ACHN (cell line): Measurements from ENCODE around the gene ALDH1A1.

Experiments
- DNase-seq: peaks from one replicate; pipeline ENCODE4 v3.0.0-alpha.2; 2015
- in situ Hi-C: cut with HindIII; loops from 2 replicates; pipeline ENCODE4 v1.10.0; 2017; ENCODE audit warnings: low sequenced_read_pairs, low pct_ligation_motif_present, low pct_unique_long_range_greater_than_20kb

The ALDH1A1 gene

DNA sequence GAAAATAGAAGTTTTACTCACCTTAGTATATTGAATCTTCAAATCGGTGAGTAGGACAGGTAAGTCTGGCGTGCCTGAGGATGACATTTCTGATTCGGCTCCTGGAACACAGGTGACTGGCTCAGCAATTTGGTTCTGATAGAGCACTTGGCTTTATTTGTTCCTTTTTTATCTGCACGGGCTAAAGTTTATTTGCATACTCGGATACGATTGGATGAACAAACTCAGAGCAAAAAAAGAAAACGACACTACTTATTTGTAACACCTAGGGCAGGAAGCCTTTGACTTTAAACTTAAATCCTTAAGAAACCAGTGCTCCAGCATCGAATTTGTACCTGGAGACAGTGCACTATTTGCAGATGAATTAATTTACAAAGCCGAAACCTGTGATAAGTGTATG, at the start of gene ALDH1A1:
TSS of gene ALDH1A1 (minus strand) at position 140 of the 400 bp plus-strand sequence. CDS start at position 87, 53 bp downstream.
- peak; percentile 74 for DNase-seq
- in situ Hi-C loops: no loop called here

- no peak for DNase-seq
- in situ Hi-C loops: no loop called here
These were observed 49.0 kb upstream of the ALDH1A1 start for GRCh38 chr9:73001860-73002259.

GRCh38 chr9:72998363-72998762, 45.5 kb upstream of the ALDH1A1 start:
- in situ Hi-C loops: no loop called here
- DNase-seq: no peak

- no peak for DNase-seq
- in situ Hi-C loops: no loop called here
These were observed 44.6 kb upstream of the ALDH1A1 start for GRCh38 chr9:72997387-72997995.

- in situ Hi-C loops: no loop called here
- DNase-seq: no peak
These were observed 43.9 kb upstream of the ALDH1A1 start for GRCh38 chr9:72996684-72997314.

DNA sequence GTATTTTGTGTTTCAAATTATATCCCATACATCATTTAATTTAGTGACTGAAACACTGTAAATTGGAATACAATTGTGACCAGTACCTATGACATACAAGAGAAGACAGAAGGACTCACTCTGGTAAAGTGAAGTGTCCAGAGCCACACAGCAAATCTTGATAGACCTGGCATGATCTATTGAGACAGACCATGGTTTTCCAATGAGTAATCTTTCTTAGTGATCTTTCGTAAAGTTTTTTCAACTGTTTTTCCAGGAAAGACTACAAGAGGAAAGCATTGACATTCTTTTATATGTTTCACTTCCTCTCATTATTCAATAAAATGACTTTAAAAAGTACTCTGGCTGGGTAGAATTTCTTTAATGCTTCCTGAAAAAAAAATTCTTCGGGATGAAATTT, 43.3 kb upstream of the ALDH1A1 start:
- in situ Hi-C loops: no loop called here
- no peak for DNase-seq

- in situ Hi-C loops: no loop called here
- DNase-seq: no peak
These were observed 42.5 kb upstream of the ALDH1A1 start for GRCh38 chr9:72995131-72996024.

DNA sequence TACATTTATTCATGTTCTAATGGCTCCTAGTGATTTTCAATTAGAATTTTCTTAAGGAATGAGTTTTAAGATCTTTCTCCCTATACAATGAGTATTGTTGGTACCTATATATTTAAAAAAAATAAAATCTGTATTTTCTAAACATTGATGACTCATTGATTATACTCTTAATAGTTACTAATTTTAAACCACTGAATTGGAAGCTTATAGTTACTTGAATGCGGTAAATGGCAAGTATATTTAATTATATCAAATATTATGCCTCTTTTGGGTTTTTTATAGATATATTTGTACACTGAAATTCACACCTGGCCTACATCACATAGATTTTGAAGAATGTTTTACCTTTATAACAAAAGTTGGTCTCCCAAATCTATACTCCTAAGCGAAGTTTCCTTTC, 38.9 kb upstream of the ALDH1A1 start:
- in situ Hi-C loops: no loop called here
- DNase-seq: no peak

DNA sequence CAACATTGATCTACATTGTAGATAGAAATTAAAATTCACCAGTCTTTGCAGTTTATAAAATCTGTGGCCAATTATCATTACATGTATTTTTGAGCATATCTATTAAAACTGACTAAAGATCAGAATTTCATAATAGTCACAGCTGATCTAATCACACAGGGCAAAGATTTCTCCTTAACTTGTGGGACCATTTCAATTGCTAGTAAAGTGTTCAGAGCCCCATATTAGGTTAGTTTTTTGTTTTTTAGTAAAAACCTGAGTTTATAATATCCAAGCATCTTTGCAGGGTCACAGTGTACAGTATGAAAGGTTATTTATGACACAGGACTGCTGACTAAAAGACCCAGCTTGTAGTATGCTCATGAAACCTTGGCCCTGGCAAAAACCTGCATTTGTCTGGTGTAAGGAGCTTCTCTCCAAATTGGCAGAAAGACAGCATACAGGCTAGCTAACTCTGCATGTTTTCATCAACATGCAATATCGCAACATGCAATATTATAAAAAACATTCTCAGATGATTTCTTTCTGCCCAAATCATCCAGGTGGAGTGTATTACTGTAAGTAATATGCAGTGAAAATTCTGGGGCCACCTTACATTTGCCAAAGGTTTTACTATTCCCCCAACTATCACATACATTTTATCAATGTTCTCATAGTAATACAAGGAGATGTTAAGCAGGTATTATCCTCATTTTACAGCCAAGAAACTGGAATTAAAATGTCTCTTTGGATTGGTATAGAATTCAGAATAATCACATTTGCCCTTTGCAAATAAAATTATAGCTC, 37.7 kb upstream of the ALDH1A1 start:
- in situ Hi-C loops: no loop called here
- no peak for DNase-seq

DNA sequence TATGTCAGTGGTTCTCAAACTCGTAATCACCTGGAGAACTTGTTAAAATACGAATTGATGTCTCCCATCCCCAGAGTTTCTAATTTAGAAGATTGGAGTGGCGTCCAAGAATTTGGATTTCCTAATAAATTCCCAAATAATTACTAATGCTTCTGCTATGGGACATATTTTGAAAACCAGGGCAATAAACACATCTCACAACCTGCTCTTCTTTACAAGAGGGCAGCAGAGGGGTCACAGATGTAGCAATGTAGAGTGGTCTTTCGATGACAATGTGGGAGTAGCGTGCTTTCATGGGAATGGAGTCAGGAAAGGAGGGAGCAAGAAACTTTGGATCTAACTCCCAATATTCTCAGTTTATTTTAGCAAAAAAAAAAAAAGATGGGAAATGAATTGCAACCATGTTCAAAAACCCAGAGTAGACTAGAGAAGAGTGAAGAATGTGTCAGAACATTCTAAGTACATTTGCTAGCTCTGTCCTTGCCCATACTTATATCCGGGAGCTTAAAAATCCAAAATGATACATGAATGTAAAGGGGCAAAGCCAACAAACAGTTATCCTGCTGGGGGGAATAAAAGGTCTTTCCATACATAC, 33.8 kb upstream of the ALDH1A1 start:
- in situ Hi-C loops: no loop called here

GRCh38 chr9:72985746-72986145, 32.9 kb upstream of the ALDH1A1 start:
- in situ Hi-C loops: no loop called here
- DNase-seq: no peak

More for the DNA sequence above, 33.8 kb upstream of the ALDH1A1 start:
- DNase-seq: no peak

GRCh38 chr9:72984991-72985390, 32.1 kb upstream of the ALDH1A1 start:
- DNase-seq: no peak
- in situ Hi-C loops: no loop called here

DNA sequence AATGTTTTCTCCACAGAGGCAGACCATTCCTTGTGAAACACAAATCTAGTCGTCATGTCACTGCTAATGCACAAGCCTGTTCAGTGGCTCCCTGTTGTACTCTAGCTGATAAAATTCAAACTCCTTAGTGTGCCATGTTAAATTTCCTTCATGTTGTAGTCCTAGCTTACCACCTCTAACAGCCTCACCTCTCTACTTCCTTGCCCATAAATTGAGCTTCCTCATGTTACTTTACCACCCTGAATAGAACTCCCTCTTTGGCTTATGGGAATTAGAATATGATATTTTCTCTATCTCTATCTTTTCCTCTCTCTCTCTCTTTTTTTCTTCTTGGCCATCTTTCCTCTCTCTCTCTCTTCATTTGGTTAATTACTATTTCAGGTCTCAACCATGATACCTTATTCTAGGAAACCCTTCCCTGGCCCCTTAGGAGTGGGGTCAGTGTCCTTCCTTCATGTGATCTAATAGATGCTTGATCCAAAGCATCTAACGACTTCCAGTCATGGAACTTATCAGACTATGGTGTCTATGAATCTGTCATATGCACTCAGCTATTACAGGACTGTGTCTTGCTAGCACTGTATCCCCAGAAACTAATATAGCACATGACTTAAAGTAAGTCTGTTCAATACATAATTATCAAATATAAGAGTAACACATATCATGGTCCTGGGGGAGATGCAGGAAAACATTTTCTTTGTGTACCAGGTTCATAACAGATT, 31.5 kb upstream of the ALDH1A1 start:
- in situ Hi-C loops: no loop called here
- DNase-seq: peak; percentile 12

- in situ Hi-C loops: no loop called here
- peak; percentile 79 for DNase-seq
These were observed 30.8 kb upstream of the ALDH1A1 start for GRCh38 chr9:72983512-72984225.

DNA sequence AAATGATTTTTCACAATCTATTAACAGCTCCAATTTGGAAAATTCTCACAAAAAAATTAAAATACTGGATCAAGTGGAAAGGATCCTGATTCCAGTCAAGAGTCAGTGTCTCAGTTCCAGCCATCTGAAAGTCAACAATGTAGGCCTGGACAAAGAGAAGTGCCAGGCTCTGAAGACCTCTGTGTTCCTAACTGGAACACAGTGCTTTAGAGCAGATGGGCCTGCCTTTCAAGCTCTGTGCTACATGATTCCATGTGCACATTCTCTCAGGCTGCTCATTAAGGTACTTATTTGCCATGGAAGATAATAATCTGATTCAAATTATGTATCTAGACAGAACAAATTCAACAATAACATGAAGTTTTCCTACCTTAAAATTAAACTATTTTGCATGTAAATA, 30.2 kb upstream of the ALDH1A1 start:
- DNase-seq: peak; percentile 38
- in situ Hi-C loops: no loop called here

- DNase-seq: peak; percentile 39
- in situ Hi-C loops: no loop called here
These were observed 29.4 kb upstream of the ALDH1A1 start for GRCh38 chr9:72982146-72982799.

GRCh38 chr9:72981433-72981832, 28.6 kb upstream of the ALDH1A1 start:
- in situ Hi-C loops: no loop called here
- DNase-seq: no peak
